GDM1 (cell line): ENCODE measurements around the gene GPR25.

Source experiments
- DNase-seq: peaks from one replicate; lab custom pipeline; 2025; lab: John Stamatoyannopoulos, UW

GPR25 gene

DNA sequence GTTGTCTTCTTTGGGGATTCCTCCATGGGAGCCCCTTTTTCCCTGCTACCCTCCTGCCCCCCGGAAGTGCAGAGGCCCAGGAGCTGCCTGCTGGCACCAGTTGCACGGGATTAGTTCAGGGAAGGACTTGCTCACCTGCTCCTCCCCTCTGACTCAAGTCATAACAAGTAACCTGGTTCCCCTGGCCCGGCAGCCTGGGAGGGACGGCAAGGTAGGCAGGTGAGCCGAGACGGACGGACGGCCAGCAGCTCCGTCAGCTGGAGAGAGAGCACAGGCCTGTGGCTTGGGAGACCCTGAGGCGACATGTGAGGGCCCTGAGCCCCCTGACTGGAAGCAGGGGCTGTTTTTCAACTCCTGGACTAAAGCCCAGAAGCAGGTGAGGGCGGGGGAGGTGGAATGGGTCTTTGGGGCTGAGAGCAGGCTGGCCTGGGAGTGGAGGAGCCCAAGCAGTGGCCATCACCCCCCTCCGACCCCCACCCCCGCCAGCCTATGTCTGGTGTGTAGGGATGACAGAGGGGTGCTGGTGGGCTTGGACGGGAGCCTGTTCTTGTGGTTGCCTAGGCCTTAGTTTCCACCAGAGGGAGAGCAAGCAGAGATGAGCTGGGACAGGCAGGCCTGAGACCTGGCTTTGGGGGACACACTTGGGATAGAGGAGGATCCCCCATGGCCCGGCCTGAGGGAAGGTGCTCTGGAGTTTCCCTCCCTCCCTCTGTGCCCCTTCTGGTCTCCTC, 22.1 kb downstream of the GPR25 start, which contains the start of gene INAVA:
TSS of gene INAVA (plus strand) at position 189 of the 731 bp plus-strand sequence. CDS start 3,501 bp downstream, outside the sequence.
- no peak for DNase-seq

DNA sequence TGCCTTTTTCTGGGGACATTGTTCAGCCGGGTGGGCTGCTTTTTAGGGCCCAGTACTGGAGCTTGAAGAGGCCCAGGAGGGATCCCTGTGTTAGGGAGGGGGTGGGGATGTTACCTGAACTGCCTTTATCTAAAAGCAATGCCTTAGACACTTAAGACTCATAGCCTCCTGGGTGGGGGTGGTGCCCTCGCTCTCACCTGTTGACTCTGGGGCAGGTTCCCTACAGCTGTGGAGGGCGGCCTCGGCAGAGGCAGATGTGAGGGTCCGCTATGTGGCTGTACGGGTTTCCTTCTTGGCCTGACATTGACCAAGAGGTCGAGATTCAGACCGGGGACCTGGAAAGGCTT, 22.6 kb downstream of the GPR25 start:
- no peak for DNase-seq

GRCh38 chr1:200895801-200896530, 23.2 kb downstream of the GPR25 start:
- no peak for DNase-seq

GRCh38 chr1:200896531-200897196, 23.9 kb downstream of the GPR25 start:
- no peak for DNase-seq

DNA sequence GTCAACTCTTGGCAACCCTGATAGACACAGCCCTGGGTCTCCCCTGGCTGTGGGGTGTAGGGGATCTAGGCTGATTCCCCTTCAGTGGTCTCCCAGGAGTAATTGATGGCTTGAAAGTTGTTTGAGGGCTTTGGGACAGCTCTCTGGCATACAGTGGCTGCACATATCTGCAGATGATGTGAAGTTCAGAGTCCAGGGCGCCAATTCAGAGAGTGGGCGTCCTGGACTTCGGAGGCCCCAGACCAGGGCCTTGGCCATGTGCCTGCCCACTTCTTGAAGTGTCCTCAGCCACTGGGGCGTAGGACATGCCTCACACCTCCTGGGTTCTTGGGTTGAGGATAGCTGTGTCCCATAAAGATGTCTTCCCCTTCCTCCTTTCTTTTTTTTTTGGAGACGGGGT, 24.5 kb downstream of the GPR25 start:
- no peak for DNase-seq

DNA sequence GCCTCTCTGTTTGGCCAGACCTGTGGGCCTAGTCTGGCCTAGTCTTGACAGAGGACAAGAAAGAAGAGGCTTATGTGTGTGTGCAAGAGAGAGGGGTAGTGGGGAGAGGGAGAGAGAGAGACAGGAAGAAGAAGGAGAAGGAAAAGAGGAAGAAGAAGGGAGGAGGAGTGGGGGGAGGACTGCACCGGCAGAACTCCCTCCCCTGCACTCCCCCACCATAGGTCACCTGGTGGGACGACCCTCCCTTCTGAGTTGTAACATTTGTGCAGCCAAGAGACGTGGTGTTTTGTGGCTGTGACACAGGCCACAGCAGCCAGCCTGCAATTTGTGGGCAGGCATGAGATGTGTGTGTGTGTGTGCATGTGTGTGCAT, 26.2 kb downstream of the GPR25 start:
- DNase-seq, result no peak

- DNase-seq, result no peak
Measured at GRCh38 chr1:200899451-200899915, 26.7 kb downstream of the GPR25 start.

DNA sequence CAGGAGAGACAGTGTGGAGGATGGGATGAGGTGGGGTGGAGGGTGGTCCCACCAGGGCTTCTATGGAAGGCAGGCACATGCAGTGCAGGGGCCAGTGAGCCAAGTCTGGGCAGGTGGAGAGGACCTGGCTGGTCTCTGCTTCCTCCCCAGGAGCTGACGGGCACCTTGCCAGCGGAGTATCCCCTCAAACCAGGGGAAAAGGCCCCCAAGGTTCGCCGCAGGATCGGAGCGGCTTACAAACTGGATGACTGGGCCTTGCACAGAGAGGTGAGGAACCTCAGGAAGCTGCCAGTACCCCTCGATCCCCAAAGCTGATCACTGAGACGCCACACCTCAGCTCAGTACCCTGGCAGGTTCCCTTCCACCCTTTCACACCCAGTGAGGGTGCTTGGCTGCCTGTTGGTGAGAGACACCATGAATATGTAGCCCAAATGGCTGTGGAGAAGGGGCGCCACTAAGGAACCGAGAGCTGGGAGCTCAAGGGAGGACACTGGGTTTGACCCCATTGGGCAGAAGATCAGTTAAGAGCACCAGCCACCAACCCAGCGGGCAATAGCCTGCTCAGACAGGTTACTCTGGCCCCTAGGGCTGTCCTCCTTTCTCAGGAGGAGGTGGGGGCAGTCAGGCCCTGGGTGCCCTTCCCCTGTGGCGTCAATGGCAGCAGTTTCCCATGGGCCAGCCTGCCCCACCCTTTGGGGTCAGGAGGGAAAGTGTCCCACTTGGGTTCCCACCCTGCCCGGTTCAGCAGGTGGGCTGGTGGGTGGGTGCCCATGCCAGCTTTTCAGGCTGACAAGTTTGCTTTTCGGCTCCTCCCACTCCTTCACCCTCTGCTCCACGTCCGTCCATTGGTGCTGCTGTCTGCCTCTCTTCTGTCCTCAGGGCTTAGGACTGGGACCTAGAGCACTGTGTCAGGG, 27.4 kb downstream of the GPR25 start:
- DNase-seq, result no peak

- DNase-seq, result no peak
Measured at GRCh38 chr1:200900877-200901276, 28.1 kb downstream of the GPR25 start.

- no peak for DNase-seq
Measured at GRCh38 chr1:200901350-200901749, 28.6 kb downstream of the GPR25 start.

DNA sequence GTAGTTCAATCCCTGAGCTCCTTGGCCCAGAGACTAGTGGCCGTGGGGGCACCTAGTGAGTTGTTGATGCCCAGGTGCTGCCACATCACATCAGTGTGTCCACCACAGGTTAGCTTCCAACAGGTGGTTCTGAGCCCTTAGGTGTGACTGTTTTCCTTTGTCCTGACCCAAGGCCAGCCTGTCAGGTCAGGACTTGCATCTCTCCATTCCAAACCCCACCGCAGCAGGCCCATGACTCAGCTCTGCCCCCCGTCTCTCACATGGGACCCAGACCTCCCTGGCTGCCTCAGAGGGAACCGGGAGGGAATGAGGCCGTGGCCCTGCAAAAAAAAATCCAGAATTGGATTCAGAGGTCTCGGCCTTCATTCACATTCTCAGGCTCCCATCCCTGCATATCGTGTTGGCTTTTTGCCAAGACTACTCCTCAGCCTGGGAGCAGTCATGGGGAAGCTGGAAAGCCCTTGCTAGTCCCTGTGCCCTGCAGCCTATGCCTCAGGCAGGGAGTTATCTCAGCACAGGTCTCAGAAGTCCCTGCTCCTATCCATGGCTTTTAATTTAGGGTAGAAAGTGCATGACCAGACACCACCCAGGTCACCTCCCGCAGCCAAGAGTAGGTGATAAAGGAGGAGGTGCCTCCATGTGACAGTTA, 29.1 kb downstream of the GPR25 start:
- DNase-seq, result no peak

DNA sequence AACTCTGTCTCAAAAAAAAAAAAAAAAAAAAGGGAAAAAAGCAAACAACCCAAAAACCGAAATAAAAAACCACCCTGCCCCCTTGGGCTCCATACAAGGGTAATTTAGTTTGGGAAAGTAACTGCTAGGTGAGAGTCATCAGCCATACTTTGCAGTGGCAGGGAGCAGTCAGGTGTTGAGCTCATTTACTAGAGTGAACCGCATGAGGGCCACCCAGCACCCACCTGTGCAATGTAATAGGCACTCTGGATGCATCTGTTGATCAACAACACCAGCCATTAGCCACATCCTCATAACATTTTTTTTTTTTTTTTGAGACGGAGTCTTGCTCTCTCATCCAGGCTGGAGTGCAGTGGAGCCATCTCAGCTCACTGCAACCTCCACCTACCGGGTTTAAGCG, 31.0 kb downstream of the GPR25 start:
- DNase-seq, result no peak

DNA sequence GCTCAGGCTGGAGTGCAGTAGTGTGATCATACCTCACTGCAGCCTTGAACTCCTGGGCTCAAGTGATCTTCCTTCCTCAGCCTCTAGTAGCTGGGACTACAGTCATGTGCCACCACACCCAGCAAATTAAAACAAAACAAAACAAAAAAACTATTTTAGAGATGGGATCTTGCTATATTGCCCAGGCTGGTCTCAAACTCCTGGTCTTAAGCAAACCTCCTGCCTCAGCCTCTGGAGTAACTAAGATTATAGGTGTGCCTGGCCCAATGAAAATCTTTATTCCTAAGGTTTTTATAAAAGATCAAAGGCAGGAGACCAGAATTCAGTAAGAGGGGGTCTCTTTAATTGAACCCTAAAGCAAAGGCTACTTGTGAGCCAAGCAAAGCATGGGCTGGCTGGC, 32.0 kb downstream of the GPR25 start:
- DNase-seq, result no peak

DNA sequence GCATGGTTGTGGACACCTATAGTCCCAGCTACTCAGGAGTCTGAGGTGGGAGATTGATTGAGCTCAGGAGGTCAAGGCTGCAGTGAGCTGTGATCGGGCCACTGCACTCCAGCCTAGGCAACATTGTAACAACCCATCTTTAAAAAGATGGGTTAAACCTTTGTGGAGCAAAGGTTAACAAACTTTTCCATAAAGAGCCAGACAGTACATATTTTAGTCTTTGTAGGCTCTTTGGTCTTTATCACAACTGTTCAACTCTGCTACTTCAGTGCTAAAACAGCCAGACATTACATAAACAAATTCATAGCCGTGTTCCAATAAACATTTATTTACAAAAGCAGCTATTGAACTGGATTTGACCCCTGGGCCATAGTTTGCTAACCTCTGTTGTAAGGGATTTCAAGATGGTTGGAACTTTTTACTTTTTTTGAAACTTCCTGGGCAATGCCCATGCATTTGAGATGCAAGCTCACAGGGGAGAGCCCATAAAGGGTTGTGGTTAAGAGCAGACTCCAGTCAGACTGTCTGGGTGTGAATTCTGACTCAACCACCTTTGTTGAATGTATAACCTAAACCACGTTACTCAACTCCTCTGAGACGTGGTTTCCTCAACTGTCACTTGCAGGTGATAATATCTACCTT, 32.8 kb downstream of the GPR25 start:
- peak; percentile 8 for DNase-seq

GRCh38 chr1:200906491-200906890, 33.7 kb downstream of the GPR25 start:
- no peak for DNase-seq

GRCh38 chr1:200907611-200908097, 34.9 kb downstream of the GPR25 start:
- DNase-seq, result no peak

GRCh38 chr1:200908191-200908868, 35.5 kb downstream of the GPR25 start:
- DNase-seq, result no peak

DNA sequence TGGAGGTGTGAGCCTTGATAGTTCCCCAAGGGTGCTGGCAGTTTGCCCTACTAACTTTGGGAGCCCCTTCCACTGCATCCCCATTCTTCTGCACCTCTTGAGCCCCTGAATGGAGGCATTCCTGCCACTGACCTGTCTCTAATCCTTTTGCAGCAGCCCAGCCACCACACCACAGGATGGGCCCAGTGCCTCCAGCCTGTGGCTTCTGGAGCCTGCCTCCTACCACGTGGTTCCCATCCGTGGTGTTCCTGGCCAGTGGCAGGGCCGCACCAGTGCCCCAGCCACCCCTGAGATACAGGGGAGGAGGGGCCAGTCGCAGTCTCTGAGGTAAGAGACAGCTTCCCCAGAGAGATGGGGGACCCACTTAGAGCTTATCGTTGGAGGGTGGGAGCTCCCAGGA, 36.3 kb downstream of the GPR25 start:
- DNase-seq, result no peak

GRCh38 chr1:200909757-200910239, 37.0 kb downstream of the GPR25 start:
- no peak for DNase-seq

GRCh38 chr1:200911361-200911760, 38.6 kb downstream of the GPR25 start:
- no peak for DNase-seq
